Measurements from ENCODE around the gene GZMB. TPM values are rescaled to one million over a fixed set of nuclear protein-coding genes. Genes with fewer than 3 reads are reported as not detected.

GZMB gene
- total and polyA plus RNA-seq, 2 of the 8 experiments (the other 6 are each of a cell fraction or from before 2014, with no cell fraction given), result not detected

DNA sequence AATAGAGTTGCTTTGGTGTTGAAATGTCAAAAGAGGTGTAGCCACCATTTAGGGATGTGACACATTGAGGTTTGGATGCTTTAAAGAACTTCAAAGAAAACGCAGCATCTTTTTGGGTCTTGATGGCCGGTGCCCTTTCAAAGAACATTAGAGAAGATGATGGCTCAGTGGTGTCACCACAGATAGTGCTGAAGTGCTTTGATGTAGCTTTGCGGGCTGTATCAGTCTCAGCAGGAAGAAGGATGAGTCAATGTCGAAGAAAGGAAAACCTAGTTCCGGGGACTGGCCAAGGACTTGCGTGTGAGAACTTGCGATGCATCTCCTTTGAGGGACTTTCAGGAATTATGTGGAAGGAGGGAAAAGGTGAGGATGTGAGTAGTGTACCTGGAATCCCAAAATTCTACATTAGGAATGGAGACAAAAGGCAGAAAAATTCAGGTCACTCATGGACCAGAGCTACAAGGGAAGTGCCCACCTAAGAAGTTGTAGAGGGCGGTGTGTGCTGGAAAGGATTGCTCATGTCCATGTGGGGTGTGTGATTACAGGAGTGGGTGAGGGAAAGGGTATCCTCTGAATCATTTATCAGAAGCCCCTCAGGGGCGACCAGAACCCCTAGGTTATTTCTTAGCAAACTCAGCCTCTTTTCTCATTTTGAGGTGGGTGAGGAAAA, 39.7 kb upstream of the GZMB start (continued):
- no peak for TF ChIP-seq EP300 (IDR thresholded peaks at IDR 0.05; ENCODE audit: borderline replicate concordance in 1 of 2, low read depth in 2 of 2, low read length in 2 of 2)
- TF ChIP-seq CREB1 (IDR thresholded peaks at IDR 0.05), result no peak
- no peak for TF ChIP-seq NRF1 (IDR thresholded peaks at IDR 0.05; ENCODE audit: low read depth, low read length)
- no peak for TF ChIP-seq SP4 (IDR thresholded peaks at IDR 0.05; ENCODE audit: low read length)

Data from H1 (cell line).